IMR-90 (cell line): ENCODE measurements around the gene SP140L.
"Not testable (repeated sequence)": the region's sequence is repeated elsewhere in the genome, so short reads cannot be mapped to it uniquely, and the experiment has no call there.

ENCODE experiments used
- CTCF ChIP-seq: conservative IDR thresholded peaks from 2 replicates; pipeline ENCODE4 v1.5.1; 2012; ENCODE audit warnings: mild to moderate bottlenecking, low read depth, low read length, improper control_type of control experiment
- POLR2A ChIP-seq: IDR thresholded peaks from 2 replicates; pipeline ENCODE4 v1.6.1; 2012; ENCODE audit warnings: mild to moderate bottlenecking, low read depth, low read length
- RAD21 ChIP-seq: IDR thresholded peaks from 2 replicates; pipeline ENCODE4 v1.6.1; 2012; ENCODE audit warnings: low read length, improper control_type of control experiment

GRCh38 chr2:230341936-230342528, 15.0 kb downstream of the SP140L start:
- TF ChIP-seq CTCF, POLR2A, RAD21: not testable (repeated sequence)
